Right kidney (tissue), 1 donor: ENCODE measurements around the gene GLYAT.
"Not testable (repeated sequence)": the region's sequence is repeated elsewhere in the genome, so short reads cannot be mapped to it uniquely, and the experiment has no call there.

ENCODE experiments used
- DNase-seq: peaks from one replicate; pipeline ENCODE4 v3.0.0-alpha.2; 2016

GLYAT gene

DNA sequence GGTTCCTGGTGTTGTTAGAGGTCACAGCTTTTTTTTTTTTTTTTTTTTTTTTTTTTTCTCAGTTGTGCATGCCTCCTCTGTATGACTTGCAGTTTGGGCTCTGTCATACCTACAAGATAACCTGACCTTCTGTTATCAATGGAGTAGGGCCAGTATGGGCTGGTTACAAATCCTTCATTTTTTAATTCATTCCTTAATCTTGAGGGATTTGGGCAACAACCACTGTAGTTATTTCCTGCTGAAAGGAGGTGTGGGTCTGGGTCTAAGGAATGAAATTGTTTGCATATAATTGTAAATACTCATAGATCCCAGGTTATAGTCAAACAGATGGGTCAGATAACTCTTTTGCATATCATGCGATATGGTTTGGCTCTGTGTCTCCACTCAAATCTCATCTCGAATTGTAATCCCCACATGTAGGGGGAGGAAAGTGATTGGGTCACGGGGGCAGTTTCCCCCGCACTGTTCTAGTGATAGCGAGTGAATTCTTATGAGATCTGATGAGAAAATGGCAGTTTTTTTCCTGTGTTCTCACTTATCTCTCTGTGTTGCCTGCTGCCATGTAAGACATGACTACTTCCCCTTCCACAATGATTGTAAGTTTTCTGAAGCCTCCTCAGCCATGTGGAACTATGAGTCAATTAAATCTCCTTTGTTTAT is 14.1 kb upstream of the GLYAT start:
- DNase-seq, result no peak

DNA sequence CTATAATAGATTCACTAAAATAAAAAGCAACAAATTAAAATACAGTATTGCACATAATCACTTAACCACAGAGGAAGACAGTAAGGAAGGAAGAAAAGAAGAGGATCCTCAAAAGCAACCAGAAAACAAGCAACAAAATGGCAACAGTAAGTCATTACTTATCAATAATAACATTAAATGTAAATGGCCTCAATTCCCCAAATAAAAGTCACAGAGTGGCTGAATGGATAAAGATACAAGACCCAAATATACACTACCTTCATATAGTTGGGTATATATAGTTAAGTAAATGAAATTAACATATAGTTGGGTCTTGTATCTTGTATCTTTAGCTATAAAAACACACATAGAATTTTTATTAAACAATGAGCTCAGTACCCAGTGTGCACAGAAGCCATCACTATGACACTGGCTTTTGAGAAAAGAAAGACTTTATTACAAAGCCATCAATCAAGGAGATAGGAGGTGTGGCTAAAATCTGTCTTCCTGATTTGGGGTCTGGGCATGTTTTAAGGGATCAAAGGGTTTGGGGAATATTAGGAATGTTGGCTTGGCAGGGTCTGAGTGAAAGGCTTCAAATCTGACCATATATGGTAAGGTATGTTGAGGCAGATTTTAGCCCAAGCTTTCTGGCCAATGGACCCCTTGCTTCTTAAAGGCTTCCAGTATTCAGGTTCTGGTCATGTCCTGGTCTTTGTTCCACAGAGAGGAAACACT is 13.4 kb upstream of the GLYAT start:
- DNase-seq, result no peak

DNA sequence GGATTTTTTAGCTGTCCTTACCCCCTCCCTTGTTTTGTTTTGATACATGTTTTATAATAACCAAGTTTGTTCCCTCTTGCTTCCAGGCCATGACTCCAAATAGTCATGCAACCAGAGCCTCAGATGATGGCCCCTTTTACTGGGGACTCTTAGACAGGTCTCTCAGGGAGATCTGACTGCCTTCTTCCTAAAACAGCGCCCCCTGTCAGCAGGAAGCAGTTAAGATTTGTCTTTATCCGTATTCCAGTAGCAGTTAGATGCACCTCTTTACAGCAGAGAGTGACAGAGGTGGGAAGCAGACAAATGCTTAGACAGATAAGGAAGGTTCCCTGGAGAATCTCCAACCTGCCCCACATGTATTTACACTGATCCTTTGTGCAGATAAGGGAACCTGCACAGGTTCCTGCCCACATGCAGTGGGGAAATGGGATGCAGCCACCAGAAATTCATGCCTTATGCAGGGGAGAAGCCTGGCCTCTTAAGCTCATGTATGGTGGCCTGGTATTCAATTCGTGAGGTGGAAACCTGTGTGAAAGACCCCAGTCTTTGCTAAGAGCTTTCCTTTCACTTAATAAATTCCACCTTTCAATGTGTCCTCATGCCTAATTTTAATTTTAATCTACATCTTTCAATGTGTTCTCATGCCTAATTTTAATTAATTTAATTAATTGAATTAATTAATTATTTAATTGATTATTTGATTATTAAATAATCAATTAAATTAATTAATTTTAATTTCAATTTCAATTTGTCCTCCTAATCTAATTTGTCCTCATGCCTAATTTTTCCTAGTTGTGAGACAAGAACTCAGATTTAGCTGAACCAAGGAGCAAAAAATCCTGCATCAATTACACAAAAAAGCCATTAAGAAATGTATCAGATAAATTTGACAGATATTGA is 11.5 kb upstream of the GLYAT start:
- no peak for DNase-seq

DNA sequence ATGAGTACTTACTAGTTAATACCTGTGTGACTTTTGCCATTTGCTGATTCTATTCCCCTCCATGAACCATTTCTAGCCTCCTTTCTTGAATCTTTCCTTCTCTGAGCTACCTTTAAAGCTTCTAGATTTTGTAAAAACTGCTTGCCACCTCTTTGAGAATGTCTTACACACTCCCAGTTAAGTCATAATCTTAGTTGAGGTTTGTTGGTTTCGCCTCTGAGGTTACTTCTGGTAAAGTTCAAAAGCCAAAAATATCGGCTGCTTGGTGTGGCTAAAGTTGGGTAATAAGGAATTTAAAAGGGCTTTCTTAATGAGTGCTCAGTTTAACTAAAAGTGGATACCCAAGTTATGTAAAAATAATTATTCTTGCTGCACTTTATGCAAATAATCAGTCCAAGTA is 10.4 kb upstream of the GLYAT start:
- no peak for DNase-seq

DNA sequence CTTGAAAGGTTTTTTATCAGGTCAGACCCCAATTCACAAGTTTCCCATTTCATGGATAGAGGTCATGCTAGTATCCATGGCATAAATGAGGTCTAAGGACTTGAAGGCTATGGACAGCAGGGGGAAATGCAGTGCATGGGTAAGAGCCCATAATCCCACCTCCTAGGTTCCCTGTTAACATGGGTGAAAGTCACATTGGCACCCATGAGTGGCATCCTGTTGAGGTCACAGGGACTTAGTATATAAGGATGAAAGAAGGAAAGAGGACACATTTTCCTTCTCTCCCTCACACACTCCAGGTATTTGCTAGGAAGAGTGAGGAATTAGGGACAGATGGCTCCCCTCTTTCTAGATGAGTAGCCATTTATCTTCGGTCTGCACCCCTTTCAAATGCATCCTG is 9.4 kb upstream of the GLYAT start:
- no peak for DNase-seq

DNA sequence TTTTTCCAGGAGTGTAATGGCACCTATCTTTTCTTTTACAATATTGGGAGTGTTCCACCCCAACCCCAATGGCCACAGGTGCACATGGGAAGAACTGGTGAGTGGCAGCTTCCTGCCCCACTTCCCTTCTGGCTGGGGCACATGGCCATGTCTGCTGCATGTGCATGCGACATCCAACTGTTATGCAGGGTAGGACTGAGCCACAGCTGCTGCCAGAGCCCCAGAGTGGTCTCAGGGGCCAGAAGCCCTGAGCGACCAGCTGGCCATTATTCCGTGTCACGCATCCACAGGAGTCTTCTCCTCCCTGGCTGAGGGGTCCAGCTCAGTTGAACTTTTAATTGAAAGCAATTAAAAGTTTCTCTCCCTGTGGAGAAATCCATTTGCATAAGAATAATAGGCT is 8.7 kb upstream of the GLYAT start:
- no peak for DNase-seq

DNA sequence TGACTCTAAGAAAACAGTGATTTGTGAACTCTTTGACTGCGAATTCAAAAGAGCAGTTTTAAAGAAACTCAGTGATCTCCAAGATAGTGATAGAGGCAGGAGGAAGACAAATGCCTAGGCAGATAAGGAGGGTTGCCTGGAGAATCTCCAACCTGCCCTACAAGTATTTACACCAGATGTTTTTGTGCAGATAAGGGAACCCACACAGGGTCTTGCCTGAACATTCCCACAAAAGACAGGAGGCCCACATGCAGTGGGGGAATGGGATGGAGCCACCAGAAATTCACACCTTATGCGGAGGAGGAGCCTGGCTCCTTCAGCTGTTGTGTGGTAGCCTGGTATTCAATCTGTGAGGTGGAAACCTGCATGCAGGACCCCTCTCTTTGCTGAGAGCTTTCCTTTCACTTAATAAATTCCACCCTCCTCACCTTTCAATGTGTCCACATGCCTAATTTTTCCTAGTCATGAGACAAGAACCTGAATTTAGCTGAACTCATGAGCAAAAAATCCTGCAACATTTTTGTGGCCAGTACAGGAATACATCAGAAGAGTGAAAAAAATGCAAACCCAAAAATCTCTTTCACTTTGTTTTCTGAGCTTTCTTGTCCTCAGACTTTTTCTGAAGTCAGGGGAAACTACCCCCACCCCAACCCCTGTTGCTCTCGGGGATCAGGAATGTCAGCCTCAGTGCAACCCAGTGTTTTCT is 8.1 kb upstream of the GLYAT start:
- DNase-seq, result no peak

DNA sequence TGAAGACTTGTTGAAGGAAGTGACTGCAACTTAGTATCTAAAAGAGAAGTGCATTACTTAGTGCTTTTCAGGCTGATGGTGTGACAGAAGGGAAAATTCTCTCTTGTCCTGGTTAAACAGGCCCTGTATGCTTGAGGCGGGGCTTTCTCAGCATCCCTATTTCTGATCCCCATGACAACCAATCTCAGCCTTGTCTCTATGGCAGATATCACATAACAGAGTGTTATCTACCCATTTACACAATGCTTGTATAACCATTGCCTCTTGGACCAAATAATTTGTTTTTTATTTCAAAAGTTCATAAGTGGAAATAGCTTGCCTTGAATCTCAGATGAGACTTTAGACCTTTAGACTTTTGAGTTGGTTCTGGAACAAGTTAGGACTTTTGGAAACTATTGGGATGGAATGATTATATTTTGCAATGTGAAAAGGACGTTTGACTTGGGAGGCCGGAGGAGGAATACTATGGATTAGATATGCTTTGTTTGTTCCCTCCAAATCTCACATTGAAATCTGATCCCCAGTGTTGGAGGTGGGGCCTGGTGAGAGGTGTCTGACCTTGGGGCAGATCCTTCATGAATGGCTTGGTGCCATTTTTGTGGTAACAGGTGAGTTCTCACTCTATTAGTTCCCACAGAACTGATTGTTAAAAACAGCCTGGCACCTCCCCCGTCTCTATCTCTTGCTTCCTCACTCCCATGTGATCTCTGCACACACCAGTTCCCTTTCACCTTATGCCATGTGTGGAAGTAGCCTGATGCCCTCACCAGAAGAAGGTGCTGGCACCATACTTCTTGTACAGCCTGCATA is 3.1 kb upstream of the GLYAT start:
- no peak for DNase-seq

DNA sequence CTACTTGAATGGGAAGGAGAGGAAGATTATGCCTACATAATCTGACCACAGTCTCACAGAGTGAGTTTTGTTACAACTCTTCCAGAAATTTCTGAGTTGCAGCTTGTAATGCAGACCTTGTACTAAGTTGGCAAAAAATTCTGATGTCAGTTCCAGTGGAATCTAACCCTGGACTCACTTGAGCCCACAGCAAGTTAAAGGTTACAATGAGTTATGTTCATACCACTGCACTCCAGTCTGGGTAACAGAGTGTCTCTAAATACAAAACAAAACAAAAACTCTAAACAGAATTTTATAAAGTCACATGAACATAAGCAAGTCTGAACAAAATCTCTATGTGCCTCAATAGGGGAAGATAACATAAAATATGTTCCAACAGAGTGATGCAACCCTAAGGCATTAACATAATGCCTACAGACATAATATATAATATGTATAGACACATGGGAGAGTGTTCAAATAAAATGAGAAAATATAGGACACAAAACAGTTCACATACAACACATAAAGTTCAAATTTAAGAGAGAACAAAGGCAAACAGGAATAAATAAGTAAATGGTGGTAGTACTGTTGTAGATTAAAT is 1.1 kb downstream of the GLYAT start:
- DNase-seq, result no peak

DNA sequence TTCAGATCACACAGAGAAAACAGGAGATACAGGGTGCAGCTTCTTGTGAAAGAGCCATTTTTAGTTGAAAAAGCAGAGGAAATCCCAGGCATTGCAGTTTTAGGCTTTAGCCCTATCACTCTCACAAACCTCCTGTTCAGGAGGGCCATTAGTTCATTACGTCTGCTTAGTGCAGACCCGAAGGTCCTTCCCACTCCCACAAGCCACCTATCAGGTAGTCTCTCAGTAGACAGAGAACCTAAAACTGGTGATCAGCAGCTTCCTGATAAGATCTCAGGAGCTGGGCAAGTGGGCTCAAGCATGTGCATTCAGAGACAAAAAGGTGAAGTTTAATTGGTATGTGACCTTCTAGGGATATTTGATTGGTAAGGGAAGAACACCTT is 4.3 kb downstream of the GLYAT start:
- DNase-seq, result no peak

DNA sequence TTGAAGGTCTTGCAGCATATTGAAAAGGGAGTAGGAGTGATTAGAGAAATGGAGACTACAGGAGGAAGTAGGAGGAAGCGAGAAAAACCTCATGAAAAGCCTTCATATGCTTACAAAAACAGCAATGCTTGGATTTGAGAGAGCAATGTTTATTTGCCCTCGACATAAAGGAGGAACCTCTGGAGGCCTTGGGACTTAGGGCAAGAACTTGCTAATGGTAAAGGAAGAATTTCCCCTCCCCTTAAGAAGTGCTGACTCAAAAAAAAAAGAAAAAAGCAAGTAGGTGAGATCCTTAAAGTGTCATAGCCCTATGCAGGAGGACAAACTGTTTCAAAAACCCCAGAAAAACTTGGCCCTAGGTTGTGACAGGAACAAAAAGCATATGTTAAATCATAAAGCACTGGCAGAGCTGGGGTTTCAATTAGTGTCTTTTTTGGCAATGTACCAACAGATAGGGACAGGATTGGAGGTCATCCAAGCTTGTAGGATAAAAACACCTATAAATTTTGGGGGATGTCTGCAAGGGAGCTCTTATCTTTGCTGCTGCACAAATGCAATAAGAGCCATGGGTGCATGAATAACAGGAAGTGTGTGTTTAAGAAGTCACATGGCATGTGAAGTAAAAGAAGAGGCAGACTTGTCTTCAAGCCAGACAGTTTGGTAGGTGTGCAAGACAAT is 4.9 kb downstream of the GLYAT start:
- no peak for DNase-seq

DNA sequence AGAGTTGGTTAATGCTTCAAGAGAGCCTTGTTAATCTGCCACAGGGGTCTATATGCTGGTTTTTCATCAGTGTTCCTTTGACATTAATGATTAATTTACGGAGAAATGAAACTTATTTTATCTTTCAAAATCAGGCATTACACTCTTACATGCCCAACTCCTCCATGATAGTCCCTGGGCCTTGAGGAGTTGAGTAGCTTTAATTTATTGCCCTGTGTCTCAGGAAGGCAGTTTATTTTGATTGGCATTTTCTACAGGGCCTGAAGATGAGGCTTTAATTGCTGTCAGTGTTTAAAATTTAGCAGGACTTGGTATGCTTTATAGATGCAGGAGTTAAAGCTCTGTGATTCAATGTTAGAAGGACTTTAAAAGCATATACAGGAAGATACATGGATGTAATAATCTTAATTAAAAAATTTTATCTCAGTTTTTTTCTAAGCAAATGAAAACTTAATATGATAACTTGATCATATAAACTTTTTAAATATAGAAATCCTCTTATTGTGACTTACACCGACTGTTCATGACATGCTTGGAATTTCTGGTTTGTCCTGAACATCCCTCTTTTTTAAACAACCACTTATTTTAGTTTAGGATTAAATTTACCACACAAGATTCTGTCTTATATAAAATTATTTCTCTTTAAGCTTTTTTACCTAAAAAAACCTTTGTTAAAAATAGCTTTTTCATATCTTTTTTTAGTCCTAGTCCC is 12.2 kb downstream of the GLYAT start:
- DNase-seq, result no peak

DNA sequence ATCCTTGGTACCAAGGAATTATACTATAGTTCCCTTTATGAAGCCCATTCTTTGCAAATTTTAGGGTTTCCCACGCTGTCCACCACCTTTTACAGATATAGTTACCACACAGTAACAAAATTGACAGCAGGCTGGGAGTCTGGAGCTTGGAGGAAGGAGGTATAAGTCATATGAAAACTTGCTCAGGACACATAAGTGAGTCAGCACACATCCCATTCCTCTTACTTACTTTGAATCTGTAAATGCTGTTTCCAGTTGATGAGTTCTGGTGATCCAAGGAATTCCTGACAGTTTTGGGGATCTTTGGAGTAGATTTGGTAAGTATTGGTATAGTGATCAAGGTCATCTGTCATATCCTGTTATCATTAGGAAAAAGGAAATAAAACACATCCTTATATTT is 19.2 kb downstream of the GLYAT start:
- DNase-seq, result no peak

DNA sequence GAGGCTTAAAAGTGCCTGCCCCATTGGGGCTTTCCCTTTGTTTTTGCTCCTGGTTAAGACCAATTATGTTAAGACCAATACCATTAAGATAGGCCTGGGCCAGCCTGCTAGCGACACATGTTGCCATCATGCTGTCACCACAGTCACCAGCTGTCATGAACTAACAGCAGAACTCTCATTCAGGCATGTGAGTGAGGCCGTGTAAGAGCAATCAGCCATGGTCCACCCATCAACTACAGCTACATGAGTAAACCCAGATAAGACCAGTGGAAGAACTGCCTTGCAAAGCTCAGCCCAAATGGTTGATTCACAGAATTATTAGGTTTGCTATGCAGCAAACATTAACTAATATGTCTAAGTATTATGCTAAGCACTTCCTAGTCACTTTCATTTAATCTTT is 19.9 kb downstream of the GLYAT start:
- no peak for DNase-seq

DNA sequence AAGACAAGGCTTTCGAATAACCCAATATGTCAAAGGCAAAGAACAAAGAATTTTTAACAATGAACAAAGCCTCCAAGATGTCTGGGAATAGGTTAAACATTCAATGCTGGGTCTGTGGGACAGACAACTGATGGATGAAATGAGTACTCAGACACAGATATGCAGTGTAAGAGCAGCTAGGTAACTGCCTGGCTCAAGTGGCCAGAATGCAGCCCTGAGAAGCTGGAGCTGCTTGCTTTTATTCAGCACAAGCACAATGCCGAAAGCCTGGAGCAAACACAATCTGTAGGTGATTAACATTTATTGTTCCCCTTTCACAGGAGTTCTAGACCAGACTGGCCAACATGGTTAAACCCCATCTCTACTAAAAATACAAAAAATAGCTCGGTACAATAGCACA is 24.0 kb downstream of the GLYAT start:
- DNase-seq, result no peak

DNA sequence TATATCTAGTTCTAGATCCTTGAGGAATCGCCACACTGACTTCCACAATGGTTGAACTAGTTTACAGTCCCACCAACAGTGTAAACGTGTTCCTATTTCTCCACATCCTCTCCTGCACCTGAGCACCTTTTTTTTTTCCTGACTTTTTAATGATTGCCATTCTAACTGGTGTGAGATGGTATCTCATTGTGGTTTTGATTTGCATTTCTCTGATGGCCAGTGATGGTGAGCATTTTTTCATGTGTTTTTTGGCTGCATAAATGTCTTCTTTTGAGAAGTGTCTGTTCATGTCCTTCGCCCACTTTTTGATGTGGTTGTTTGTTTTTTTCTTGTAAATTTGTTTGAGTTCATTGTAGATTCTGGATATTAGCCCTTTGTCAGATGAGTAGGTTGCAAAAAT is 34.9 kb downstream of the GLYAT start:
- DNase-seq, result not testable (repeated sequence)

DNA sequence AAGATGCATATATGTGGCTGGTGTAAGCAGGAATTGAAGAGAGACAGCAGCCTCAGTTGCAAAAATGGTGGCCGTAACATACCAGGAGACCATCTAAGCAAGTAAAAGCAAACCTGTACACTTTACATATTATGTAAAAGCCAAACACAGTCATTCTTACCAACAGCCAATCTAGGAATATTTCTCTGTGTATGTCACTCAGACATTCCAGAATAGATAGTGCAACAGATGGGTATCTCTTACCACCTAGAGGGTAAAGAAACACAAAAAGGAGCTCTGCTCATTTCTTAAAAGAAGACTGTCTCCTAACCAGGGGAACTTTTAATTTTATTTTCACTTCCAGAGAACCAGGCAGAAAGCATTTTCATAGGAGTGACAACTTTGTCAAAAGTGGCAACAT is 38.7 kb downstream of the GLYAT start:
- DNase-seq, result no peak

DNA sequence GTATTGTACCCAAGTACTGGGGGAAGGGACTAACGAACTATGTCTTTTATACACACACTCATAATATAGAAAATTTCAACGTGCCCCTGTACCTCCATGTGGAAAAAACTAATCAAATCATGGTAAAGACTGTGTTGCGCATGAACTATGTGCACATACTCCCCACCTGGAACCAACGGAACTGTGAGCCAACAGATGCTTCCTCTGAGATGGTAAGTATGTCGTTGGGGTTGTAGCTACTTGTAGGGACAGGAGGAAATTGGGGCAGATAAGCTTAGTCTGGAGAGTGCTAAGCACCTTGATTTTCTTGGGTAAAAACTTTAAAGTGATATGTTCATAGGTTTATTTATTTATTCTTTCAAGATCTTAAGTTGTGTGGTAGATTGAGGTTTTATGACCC is 40.1 kb downstream of the GLYAT start:
- DNase-seq, result no peak

DNA sequence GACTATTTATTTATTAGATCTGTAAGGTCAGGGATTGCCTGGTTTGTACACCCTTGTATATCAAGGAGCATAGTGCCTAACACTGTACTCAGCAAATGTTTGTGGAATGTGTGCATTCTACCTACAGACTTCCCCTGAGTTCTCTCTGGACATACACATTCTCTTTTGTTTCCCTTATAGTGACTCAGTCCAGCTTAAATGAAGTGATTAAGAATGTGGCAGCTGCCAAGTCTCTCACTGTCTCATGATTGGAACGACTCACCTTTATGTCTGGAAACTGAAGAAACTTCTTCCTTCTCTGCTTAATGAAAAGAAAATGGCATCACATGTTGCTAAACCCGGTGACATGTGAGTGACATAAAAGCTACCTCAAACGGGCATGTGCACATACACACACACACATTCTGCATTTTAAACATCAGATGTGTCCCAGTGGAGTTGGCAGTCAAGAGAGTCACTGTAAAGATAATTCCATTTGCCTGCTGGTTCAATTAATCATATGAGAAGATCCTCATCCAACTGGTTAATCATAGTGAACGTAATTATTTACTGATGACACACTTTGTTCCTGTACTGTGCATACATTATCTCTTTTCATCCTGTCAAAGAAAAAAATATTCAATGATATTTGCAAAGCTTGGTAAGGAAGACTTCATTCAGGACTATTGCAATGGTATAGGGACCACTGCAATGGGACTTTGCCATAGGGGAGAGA is 42.8 kb downstream of the GLYAT start:
- no peak for DNase-seq
